ENCODE results near the gene PSMA6. TPM values are rescaled to one million over a fixed set of nuclear protein-coding genes. Genes with fewer than 3 reads are reported as not detected.

PSMA6 gene
- total RNA-seq, 1 experiment from 2014 or later, result 307 TPM

- Histone ChIP-seq H2AFZ (ENCODE audit: low read length) (no peak overlapping the region), H3K9ac (ENCODE audit: low read length) (no peak overlapping the region), H3K9me2 (replicated peaks; ENCODE audit: low read length) (no peaks in the 10 kb centered on the region), H3K79me2 (ENCODE audit: low read length) (no peaks in the 10 kb centered on the region), H4K20me1 (ENCODE audit: low read length) (no peaks in the 10 kb centered on the region), H3K27ac (ENCODE audit: low read length) (no peak overlapping the region), H3K4me2 (ENCODE audit: low read length) (no peak overlapping the region), H3K9me3 (ENCODE audit: low read length) (no peaks in the 10 kb centered on the region), H3F3A (ENCODE audit: low read length, unreplicated experiment) (no peaks in the 10 kb centered on the region), H3K4me3 (ENCODE audit: low read length) (no peak overlapping the region), H3K4me1 (ENCODE audit: insufficient read depth, low read length) (peaks cover 16% of the 10 kb centered on the region), H3K36me3 (ENCODE audit: low read depth, low read length) (no peaks in the 10 kb centered on the region), H3K27me3 (ENCODE audit: low read length) (no peaks in the 10 kb centered on the region)
- TF ChIP-seq EZH2 (IDR thresholded peaks at IDR 0.05; ENCODE audit: low read length, unreplicated experiment) (no peak), EZH2phosphoT487 (IDR thresholded peaks at IDR 0.05; ENCODE audit: borderline replicate concordance, low read length) (no peak), CTCF (conservative IDR thresholded peaks at IDR 0.05; ENCODE audit: low read depth, low read length) (no peak)
- POLR2A ChIA-PET (ENCODE audit: unreplicated experiment), result no interaction called here
- ATAC-seq, result no peak
- no TSS peak for BruUV-seq (replicated peaks)
- DNase-seq, result no peak
- intact Hi-C loops (cut with micrococcal nuclease), result no loop called here
- CTCF ChIA-PET, result no interaction called here
Measured at GRCh38 chr14:35344107-35344807, 52.1 kb downstream of the PSMA6 start.

GRCh38 chr14:35346738-35347322 lies 54.6 kb downstream of the PSMA6 start:
- no peak overlapping the region for H3K4me3 ChIP-seq (ENCODE audit: low read length)
- no peak overlapping the region for H2AFZ ChIP-seq (ENCODE audit: low read length)
- H3K9me2 ChIP-seq (replicated peaks; ENCODE audit: low read length), result no peaks in the 10 kb centered on the region
- no peak overlapping the region for H3K9ac ChIP-seq (ENCODE audit: low read length)
- CTCF ChIA-PET, result no interaction called here
- H3K4me1 ChIP-seq (ENCODE audit: insufficient read depth, low read length), result peaks cover 6% of the 10 kb centered on the region
- ATAC-seq (no peak), DNase-seq (no peak)
- H3K79me2 ChIP-seq (ENCODE audit: low read length), result no peaks in the 10 kb centered on the region
- no peak overlapping the region for H3K4me2 ChIP-seq (ENCODE audit: low read length)
- no peaks in the 10 kb centered on the region for H3F3A ChIP-seq (ENCODE audit: low read length, unreplicated experiment)
- TF ChIP-seq EZH2 (IDR thresholded peaks at IDR 0.05; ENCODE audit: low read length, unreplicated experiment) (no peak), CTCF (conservative IDR thresholded peaks at IDR 0.05; ENCODE audit: low read depth, low read length) (no peak), EZH2phosphoT487 (IDR thresholded peaks at IDR 0.05; ENCODE audit: borderline replicate concordance, low read length) (no peak)
- no peaks in the 10 kb centered on the region for H4K20me1 ChIP-seq (ENCODE audit: low read length)
- no TSS peak for BruUV-seq (replicated peaks)
- no peaks in the 10 kb centered on the region for H3K36me3 ChIP-seq (ENCODE audit: low read depth, low read length)
- H3K27ac ChIP-seq (ENCODE audit: low read length), result no peak overlapping the region
- POLR2A ChIA-PET (ENCODE audit: unreplicated experiment), result no interaction called here
- intact Hi-C loops (cut with micrococcal nuclease), result no loop called here
- H3K9me3 ChIP-seq (ENCODE audit: low read length), result no peaks in the 10 kb centered on the region
- no peaks in the 10 kb centered on the region for H3K27me3 ChIP-seq (ENCODE audit: low read length)

Data from PC-3 (cell line).